GM23248 (cell line): Measurements from ENCODE around the gene GPR3. TPM values are rescaled to one million over a fixed set of nuclear protein-coding genes. Genes with fewer than 3 reads are reported as not detected.
"Not testable (repeated sequence)": the region's sequence is repeated elsewhere in the genome, so short reads cannot be mapped to it uniquely, and the experiment has no call there.

Source experiments
- DNase-seq: peaks from one replicate; pipeline ENCODE4 v3.0.0-alpha.2; 2015
- H2AFZ ChIP-seq: fragments of 200-600 bp; sonication (generic); 2 replicates; pipeline ENCODE4 v1.6.1; 2016; ENCODE audit warnings: antibody characterized with exemption
- H3F3A ChIP-seq: fragments of 200-600 bp; sonication (generic); 2 replicates; pipeline ENCODE4 v1.6.1; 2016; ENCODE audit warnings: mild to moderate bottlenecking, antibody characterized with exemption, mixed run types; ENCODE audit not compliant: insufficient read depth
- H3K27ac ChIP-seq: fragments of 200-600 bp; sonication (generic); 2 replicates; pipeline ENCODE4 v1.5.1; 2016; ENCODE audit warnings: mild to moderate bottlenecking
- H3K27me3 ChIP-seq: fragments of 200-600 bp; sonication (generic); replicated peaks from 2 replicates; pipeline ENCODE4 v1.6.1; 2016; ENCODE audit warnings: mild to moderate bottlenecking; ENCODE audit not compliant: insufficient read depth
- H3K36me3 ChIP-seq: fragments of 200-600 bp; sonication (generic); 2 replicates; pipeline ENCODE4 v1.6.1; 2016; ENCODE audit warnings: low read depth, mild to moderate bottlenecking
- H3K4me1 ChIP-seq: fragments of 200-600 bp; sonication (generic); 2 replicates; pipeline ENCODE4 v1.6.1; 2016; ENCODE audit warnings: mild to moderate bottlenecking; ENCODE audit not compliant: insufficient read depth
- H3K4me2 ChIP-seq: fragments of 200-600 bp; sonication (generic); one replicate; pipeline ENCODE4 v1.6.1; 2016; ENCODE audit warnings: mild to moderate bottlenecking; ENCODE audit not compliant: unreplicated experiment
- H3K4me3 ChIP-seq: fragments of 200-600 bp; sonication (generic); 2 replicates; pipeline ENCODE4 v1.5.1; 2016; ENCODE audit warnings: mild to moderate bottlenecking
- H3K79me2 ChIP-seq: fragments of 200-600 bp; sonication (generic); 2 replicates; pipeline ENCODE4 v1.6.1; 2016; ENCODE audit warnings: mild to moderate bottlenecking; ENCODE audit not compliant: insufficient read depth
- H3K9ac ChIP-seq: fragments of 200-600 bp; sonication (generic); 2 replicates; pipeline ENCODE4 v1.6.1; 2016; ENCODE audit warnings: mild to moderate bottlenecking
- H3K9me2 ChIP-seq: fragments of 200-600 bp; sonication (generic); 2 replicates; pipeline ENCODE4 v1.6.1; 2016; ENCODE audit warnings: mixed run types, mild to moderate bottlenecking, moderate library complexity; ENCODE audit not compliant: insufficient read depth
- H3K9me3 ChIP-seq: fragments of 200-600 bp; sonication (generic); one replicate; pipeline ENCODE4 v1.6.1; 2017; ENCODE audit warnings: low read depth
- H4K20me1 ChIP-seq: fragments of 200-600 bp; sonication (generic); 2 replicates; pipeline ENCODE4 v1.6.0; 2016; ENCODE audit not compliant: insufficient read depth
- EZH2 ChIP-seq: fragments of 200-600 bp; sonication (generic); IDR thresholded peaks from 2 replicates; pipeline ENCODE4 v1.6.1; 2018; ENCODE audit warnings: antibody characterized with exemption, mild to moderate bottlenecking; ENCODE audit not compliant: insufficient read depth, poor library complexity, severe bottlenecking
- EZH2phosphoT487 ChIP-seq: fragments of 200-600 bp; sonication (generic); IDR thresholded peaks from 2 replicates; pipeline ENCODE4 v1.6.1; 2018; ENCODE audit warnings: antibody characterized with exemption, moderate library complexity, mild to moderate bottlenecking, low read depth; ENCODE audit not compliant: insufficient read depth
- WGBS, 2 experiments: methylation state at CpG; one replicate each; pipeline ENCODE4 v1.1.6; 2015 to 2017; ENCODE audit warnings: low lambda C conversion rate in 2 of 2, low coverage in 1 of 2; ENCODE audit errors: missing lambda C conversion rate in 2 of 2; 5-methylcytosine and 5-hydroxymethylcytosine counted together
- in situ Hi-C: fragments of 300-500 bp; cut with MboI; formaldehyde crosslinking; loops from 2 replicates; pipeline ENCODE4 v1.15.0; 2020
- polyA plus RNA-seq: library from polyadenylated mRNA; unstranded; fragments of >200 nt; fragmentation: Nextera tagmentation; extraction: Ambion mirVana; gene quantifications from 2 replicates; pipeline ENCODE4 v1.2.1, GENCODE V29; 2016
- total RNA-seq: library from RNA; depleted of rRNA; stranded (reverse); fragments of >200 nt; shearing (Covaris generic); gene quantifications from 2 replicates; pipeline ENCODE4 v1.2.3, GENCODE V29; 2014

Gene GPR3
- total and polyA plus RNA-seq, 2 experiments from 2014 or later = 0.32 to 1.8 TPM

DNA sequence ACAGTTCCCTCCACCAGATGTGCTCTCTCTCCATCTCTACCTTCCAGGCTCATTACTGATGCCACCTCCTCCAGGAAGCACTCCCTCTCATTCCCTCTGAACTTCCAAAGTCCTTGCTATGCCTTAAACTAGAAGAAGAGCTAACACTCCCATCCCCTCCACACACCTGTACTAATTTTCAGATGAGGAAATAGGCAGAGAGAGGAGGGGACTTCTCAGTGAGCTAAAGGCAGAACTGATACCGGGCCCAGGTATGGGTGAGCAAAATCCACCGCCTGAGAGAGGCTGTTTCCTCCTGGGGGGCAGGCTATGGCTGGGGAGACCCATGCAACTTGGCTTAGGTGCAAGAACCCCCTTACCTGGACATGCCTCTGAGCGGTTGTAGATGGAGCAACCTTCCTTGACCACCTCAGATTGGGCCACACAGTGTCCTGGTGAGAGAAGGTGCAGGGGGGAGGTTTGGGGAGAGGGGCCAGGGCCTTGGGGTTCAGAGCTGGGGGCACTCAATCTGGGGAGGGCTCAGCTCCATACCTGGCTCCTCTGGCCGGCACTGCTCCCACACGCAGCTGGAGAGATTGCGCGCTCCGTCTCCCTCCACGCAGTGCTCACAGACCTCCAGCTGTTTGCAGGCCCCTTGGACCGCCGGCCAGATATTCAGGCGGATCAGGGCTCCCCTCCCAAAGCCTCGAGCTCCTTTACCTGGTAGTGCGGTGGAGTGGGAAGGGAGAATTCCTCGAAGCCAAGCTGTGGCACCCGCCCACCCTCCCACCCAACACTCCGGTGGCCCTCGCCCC lies 10.3 kb upstream of the GPR3 start:
- 85 to 89% methylated on average over 11 to 18 of the region's 18 CpGs for WGBS, 2 experiments
- TF ChIP-seq EZH2phosphoT487 (no peak), EZH2 (no peak)
- Histone ChIP-seq H3K79me2 (no peaks in the 10 kb centered on the region), H3K27ac (no peak overlapping the region), H3K27me3 (no peaks in the 10 kb centered on the region), H3K9me2 (no peaks in the 10 kb centered on the region), H2AFZ (no peak overlapping the region), H3K4me3 (no peak overlapping the region), H3K4me1 (no peaks in the 10 kb centered on the region), H4K20me1 (no peaks in the 10 kb centered on the region), H3K9ac (no peak overlapping the region), H3K9me3 (no peaks in the 10 kb centered on the region), H3K36me3 (no peaks in the 10 kb centered on the region), H3F3A (no peaks in the 10 kb centered on the region), H3K4me2 (no peak overlapping the region)
- in situ Hi-C loops = no loop called here
- DNase-seq = no peak

DNA sequence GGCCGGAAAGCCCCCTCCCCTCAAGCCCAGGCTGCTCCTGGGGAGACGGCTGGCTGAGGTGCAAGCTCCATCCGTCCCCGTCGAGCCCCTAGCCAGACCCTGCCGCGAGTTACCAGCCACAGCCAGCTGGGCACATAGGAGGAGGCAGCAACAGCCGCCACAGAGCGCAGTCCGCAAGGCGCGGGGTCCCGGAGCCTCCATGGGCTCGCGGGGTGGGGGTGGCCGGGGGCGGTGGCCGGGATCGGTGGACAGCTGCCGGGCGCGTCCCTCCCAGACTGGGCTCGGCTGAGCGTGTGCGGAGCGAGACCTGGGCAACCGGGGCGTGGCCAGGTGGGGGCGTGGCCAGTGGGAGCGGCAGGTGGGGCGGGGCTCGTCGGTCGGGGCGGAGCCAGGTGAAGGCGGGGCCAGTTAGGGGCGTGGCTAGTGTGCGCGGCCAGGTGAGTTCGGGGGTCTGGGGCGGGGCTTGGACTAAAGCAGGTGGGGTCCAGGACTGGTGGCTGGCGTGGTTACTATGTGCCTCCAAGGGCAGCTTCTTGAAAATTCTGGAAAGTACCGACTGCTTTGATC lies 9.3 kb upstream of the GPR3 start, which contains the start of gene CD164L2:
CD164L2 (minus strand) TSS at position 295 of the 567 bp plus-strand sequence; CDS start at position 201, 94 bp downstream.
- no peaks in the 10 kb centered on the region for H4K20me1 ChIP-seq
- no peak within 1 kb of the TSS for H3K9ac ChIP-seq
- H3K9me2 ChIP-seq = no peaks in the 10 kb centered on the region
- H3K36me3 ChIP-seq = no peaks in the 10 kb centered on the region
- H3K79me2 ChIP-seq = no peaks in the 10 kb centered on the region
- H2AFZ ChIP-seq = no peak within 1 kb of the TSS
- no peak within 1 kb of the TSS for H3K4me3 ChIP-seq
- no peak within 1 kb of the TSS for H3K27ac ChIP-seq
- in situ Hi-C loops = no loop called here
- H3K9me3 ChIP-seq = no peaks in the 10 kb centered on the region
- 23 to 39% methylated on average over 13 to 27 of the region's 43 CpGs for WGBS, 2 experiments
- DNase-seq = no peak
- H3F3A ChIP-seq = no peaks in the 10 kb centered on the region
- H3K27me3 ChIP-seq = no peaks in the 10 kb centered on the region
- no peaks in the 10 kb centered on the region for H3K4me1 ChIP-seq
- TF ChIP-seq EZH2 (no peak), EZH2phosphoT487 (no peak)
- H3K4me2 ChIP-seq = no peak within 1 kb of the TSS

DNA sequence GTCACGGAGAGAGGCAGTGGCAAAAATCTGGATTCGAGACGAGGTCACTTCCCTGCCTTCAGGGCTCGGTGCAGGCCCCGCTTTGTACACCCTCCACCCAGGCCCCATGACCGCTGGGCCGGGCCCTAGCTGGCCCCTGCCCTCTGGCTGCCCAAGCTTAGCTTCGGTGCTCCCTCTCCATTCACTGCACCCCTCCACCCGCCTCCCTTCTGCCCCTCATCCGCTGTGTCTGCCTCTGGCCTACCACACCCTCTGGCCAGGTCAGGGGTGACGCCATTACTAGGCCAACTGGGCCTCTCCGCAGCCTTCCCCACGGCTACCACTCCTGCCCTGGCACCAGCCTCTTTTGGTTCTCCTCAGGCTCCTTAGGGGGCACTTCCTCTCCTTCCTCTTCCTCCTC lies 8.8 kb upstream of the GPR3 start:
- Histone ChIP-seq H2AFZ (no peak overlapping the region), H3K4me2 (no peak overlapping the region), H3K27me3 (no peaks in the 10 kb centered on the region), H3F3A (no peaks in the 10 kb centered on the region), H3K4me1 (no peaks in the 10 kb centered on the region), H3K9me3 (no peaks in the 10 kb centered on the region), H4K20me1 (no peaks in the 10 kb centered on the region), H3K9me2 (no peaks in the 10 kb centered on the region), H3K4me3 (no peak overlapping the region), H3K79me2 (no peaks in the 10 kb centered on the region), H3K27ac (no peak overlapping the region), H3K36me3 (no peaks in the 10 kb centered on the region), H3K9ac (no peak overlapping the region)
- in situ Hi-C loops = no loop called here
- TF ChIP-seq EZH2 (no peak), EZH2phosphoT487 (no peak)
- DNase-seq = no peak
- 98 to 99% methylated on average over 10 to 13 of the region's 13 CpGs for WGBS, 2 experiments

DNA sequence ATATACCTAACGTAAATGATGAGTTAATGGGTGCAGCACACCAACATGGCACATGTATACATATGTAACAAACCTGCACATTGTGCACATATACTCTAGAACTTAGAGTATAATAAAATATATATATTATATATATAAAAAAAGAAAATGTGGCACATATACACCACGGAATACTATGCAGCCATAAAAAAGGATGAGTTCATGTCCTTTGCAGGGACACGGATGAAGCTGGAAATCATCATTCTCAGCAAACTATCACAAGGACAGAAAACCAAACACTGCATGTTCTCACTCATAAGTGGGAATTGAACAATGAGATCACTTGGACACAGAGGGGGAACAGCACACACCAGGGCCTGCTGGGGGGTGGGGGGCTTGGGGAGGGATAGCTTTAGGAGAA lies 7.6 kb upstream of the GPR3 start:
- H3K27ac ChIP-seq, H3K4me3 ChIP-seq, H3K9me3 ChIP-seq, H3K27me3 ChIP-seq, H3K9ac ChIP-seq, H3K36me3 ChIP-seq, H2AFZ ChIP-seq, H3K79me2 ChIP-seq, H4K20me1 ChIP-seq, H3F3A ChIP-seq, H3K4me2 ChIP-seq, H3K4me1 ChIP-seq, in situ Hi-C loops, DNase-seq, H3K9me2 ChIP-seq: not testable (repeated sequence)
- 85 to 89% methylated on average over 3 of the region's 3 CpGs for WGBS, 2 experiments
